Measurements from ENCODE around the gene KHSRP.
"Not testable (repeated sequence)": the region's sequence is repeated elsewhere in the genome, so short reads cannot be mapped to it uniquely, and the experiment has no call there.

The KHSRP gene

GRCh38 chr19:6409346-6409745, 15.3 kb downstream of the KHSRP start:
- no peak for TF ChIP-seq CTCF (IDR thresholded peaks at IDR 0.05; ENCODE audit: control insufficient read depth, insufficient read depth, low read depth, low read length, missing control alignments)
- H3K4me3 ChIP-seq (ENCODE audit: control insufficient read depth, low read depth, low read length): no peak overlapping the region
- DNase-seq (ENCODE audit: low read depth): no peak

- DNase-seq (ENCODE audit: low read depth): no peak
- no peak for TF ChIP-seq CTCF (IDR thresholded peaks at IDR 0.05; ENCODE audit: control insufficient read depth, insufficient read depth, low read depth, low read length, missing control alignments)
Measured at GRCh38 chr19:6406401-6406800, 18.2 kb downstream of the KHSRP start.

GRCh38 chr19:6402837-6403608, 21.6 kb downstream of the KHSRP start:
- DNase-seq (ENCODE audit: low read depth): no peak
- TF ChIP-seq CTCF (IDR thresholded peaks at IDR 0.05; ENCODE audit: control insufficient read depth, insufficient read depth, low read depth, low read length, missing control alignments): no peak
- no peak overlapping the region for H3K4me3 ChIP-seq (ENCODE audit: control insufficient read depth, low read depth, low read length)

More at GRCh38 chr19:6406401-6406800, 18.2 kb downstream of the KHSRP start:
- H3K4me3 ChIP-seq (ENCODE audit: control insufficient read depth, low read depth, low read length): no peak overlapping the region

- TF ChIP-seq CTCF (IDR thresholded peaks at IDR 0.05; ENCODE audit: control insufficient read depth, insufficient read depth, low read depth, low read length, missing control alignments): no peak
- DNase-seq (ENCODE audit: low read depth): no peak
- no peak overlapping the region for H3K4me3 ChIP-seq (ENCODE audit: control insufficient read depth, low read depth, low read length)
Measured at GRCh38 chr19:6402058-6402457, 22.6 kb downstream of the KHSRP start.

GRCh38 chr19:6400062-6400944, 24.3 kb downstream of the KHSRP start:
- not testable (repeated sequence) for DNase-seq (ENCODE audit: low read depth); H3K4me3 ChIP-seq (ENCODE audit: control insufficient read depth, low read depth, low read length)

GRCh38 chr19:6396305-6396704, 28.3 kb downstream of the KHSRP start:
- no peak for DNase-seq (ENCODE audit: low read depth)
- H3K4me3 ChIP-seq (ENCODE audit: control insufficient read depth, low read depth, low read length): no peak overlapping the region
- TF ChIP-seq CTCF (IDR thresholded peaks at IDR 0.05; ENCODE audit: control insufficient read depth, insufficient read depth, low read depth, low read length, missing control alignments): no peak

GRCh38 chr19:6394831-6395230, 29.8 kb downstream of the KHSRP start:
- no peak for DNase-seq (ENCODE audit: low read depth)
- no peak overlapping the region for H3K4me3 ChIP-seq (ENCODE audit: control insufficient read depth, low read depth, low read length)
- TF ChIP-seq CTCF (IDR thresholded peaks at IDR 0.05; ENCODE audit: control insufficient read depth, insufficient read depth, low read depth, low read length, missing control alignments): no peak

All from AG09309 (cell line).